ENCODE data around the gene DCAF17. TPM values are rescaled to one million over a fixed set of nuclear protein-coding genes. Genes with fewer than 3 reads are reported as not detected.

Gene DCAF17, protein sequence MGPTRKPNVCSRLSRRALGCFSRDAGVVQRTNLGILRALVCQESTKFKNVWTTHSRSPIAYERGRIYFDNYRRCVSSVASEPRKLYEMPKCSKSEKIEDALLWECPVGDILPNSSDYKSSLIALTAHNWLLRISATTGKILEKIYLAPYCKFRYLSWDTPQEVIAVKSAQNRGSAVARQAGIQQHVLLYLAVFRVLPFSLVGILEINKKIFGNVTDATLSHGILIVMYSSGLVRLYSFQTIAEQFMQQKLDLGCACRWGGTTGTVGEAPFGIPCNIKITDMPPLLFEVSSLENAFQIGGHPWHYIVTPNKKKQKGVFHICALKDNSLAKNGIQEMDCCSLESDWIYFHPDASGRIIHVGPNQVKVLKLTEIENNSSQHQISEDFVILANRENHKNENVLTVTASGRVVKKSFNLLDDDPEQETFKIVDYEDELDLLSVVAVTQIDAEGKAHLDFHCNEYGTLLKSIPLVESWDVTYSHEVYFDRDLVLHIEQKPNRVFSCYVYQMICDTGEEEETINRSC
- polyA plus RNA-seq (2011; rRNA removed), result 7.5 and 14.7 TPM in 2 replicates
- polyA minus RNA-seq (2011; rRNA and poly(A)+ RNA removed), result 9.3 and 10.3 TPM in 2 replicates

GRCh38 chr2:171434013-171434989, at the start of gene DCAF17:
DCAF17 (plus strand) TSS chr2:171434226; CDS start chr2:171434578, 352 bp downstream.
- ChIA-PET CTCF (interaction anchor here (0.7 to 1.2 kb wide), 3 partner anchors 18 to 460 kb away, joined by 3 to 5 read pairs (median 4); no protein-coding TSS in a partner anchor), POLR2A (no interaction called here)
- TF ChIP-seq, protein P1, sequence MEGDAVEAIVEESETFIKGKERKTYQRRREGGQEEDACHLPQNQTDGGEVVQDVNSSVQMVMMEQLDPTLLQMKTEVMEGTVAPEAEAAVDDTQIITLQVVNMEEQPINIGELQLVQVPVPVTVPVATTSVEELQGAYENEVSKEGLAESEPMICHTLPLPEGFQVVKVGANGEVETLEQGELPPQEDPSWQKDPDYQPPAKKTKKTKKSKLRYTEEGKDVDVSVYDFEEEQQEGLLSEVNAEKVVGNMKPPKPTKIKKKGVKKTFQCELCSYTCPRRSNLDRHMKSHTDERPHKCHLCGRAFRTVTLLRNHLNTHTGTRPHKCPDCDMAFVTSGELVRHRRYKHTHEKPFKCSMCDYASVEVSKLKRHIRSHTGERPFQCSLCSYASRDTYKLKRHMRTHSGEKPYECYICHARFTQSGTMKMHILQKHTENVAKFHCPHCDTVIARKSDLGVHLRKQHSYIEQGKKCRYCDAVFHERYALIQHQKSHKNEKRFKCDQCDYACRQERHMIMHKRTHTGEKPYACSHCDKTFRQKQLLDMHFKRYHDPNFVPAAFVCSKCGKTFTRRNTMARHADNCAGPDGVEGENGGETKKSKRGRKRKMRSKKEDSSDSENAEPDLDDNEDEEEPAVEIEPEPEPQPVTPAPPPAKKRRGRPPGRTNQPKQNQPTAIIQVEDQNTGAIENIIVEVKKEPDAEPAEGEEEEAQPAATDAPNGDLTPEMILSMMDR (IDR thresholded peaks at IDR 0.05; ENCODE audit: insufficient read depth, low read depth, low read length), result no peak
- peak within 1 kb of the TSS; percentile 58 for H3K4me3 ChIP-seq (ENCODE audit: low read depth, low read length)
- no peaks in the 10 kb centered on the region for H3K27me3 ChIP-seq (ENCODE audit: control insufficient read depth, insufficient read depth, low read length)
- peak; percentile 78 for DNase-seq (ENCODE audit: low read depth)
- H3K36me3 ChIP-seq (ENCODE audit: control insufficient read depth, insufficient read depth, low read length), result no peaks in the 10 kb centered on the region

DNA sequence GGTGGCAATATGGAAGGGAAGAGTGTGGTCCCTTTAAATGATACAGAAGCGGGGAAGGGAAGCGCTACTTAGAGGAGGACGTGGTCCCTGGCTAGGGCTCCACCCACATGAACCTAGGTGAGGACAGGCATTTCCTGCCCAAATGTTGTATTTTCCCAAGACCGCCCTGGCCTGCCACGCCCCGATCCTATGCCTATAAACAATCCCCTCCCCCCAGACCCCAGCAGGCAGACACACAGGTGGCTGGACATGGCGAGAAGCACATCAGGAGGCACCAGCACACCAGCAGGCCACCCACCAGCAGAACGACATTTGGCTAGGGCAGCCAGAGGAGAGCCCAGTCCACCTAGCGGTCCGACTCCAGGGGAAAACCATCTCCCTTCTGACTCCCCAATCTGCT, 47.4 kb upstream of the DCAF17 start:
- Histone ChIP-seq H3K27me3 (ENCODE audit: control insufficient read depth, insufficient read depth, low read length) (no peaks in the 10 kb centered on the region), H3K4me3 (ENCODE audit: low read depth, low read length) (no peak overlapping the region), H3K36me3 (ENCODE audit: control insufficient read depth, insufficient read depth, low read length) (no peaks in the 10 kb centered on the region)
- ChIA-PET CTCF (no interaction called here), POLR2A (no interaction called here)
- DNase-seq (ENCODE audit: low read depth), result no peak
- TF ChIP-seq, protein P1 (IDR thresholded peaks at IDR 0.05; ENCODE audit: insufficient read depth, low read depth, low read length), result no peak

- CTCF ChIA-PET, result no interaction called here
- POLR2A ChIA-PET, result no interaction called here
- TF ChIP-seq, protein P1 (IDR thresholded peaks at IDR 0.05; ENCODE audit: insufficient read depth, low read depth, low read length), result no peak
- DNase-seq (ENCODE audit: low read depth), result no peak
- Histone ChIP-seq H3K27me3 (ENCODE audit: control insufficient read depth, insufficient read depth, low read length) (no peaks in the 10 kb centered on the region), H3K4me3 (ENCODE audit: low read depth, low read length) (no peak overlapping the region), H3K36me3 (ENCODE audit: control insufficient read depth, insufficient read depth, low read length) (no peaks in the 10 kb centered on the region)
Measured at GRCh38 chr2:171387052-171387451, 47.0 kb upstream of the DCAF17 start.

DNA sequence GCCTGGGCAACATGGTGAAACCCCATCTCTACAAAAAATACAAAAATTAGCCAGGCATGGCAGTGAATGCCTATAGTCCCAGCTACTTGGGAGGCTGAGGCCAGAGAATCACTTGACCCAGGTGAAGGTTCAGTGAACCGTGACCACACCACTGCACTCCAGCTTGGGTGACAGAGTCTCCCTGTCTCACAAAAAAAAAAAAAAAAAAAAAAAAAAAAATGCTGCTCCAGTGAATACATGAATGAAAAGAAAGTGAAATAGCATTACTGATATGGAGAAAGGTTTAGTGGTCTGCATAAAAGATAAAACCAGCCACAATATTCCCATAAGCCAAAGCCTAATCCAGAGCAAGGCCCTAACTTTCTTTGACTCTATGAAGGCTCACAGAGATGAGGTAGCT, 44.7 kb upstream of the DCAF17 start:
- DNase-seq (ENCODE audit: low read depth), result no peak
- H3K36me3 ChIP-seq (ENCODE audit: control insufficient read depth, insufficient read depth, low read length), result no peaks in the 10 kb centered on the region
- no peak overlapping the region for H3K4me3 ChIP-seq (ENCODE audit: low read depth, low read length)
- TF ChIP-seq, protein P1 (IDR thresholded peaks at IDR 0.05; ENCODE audit: insufficient read depth, low read depth, low read length), result no peak
- ChIA-PET CTCF (no interaction called here), POLR2A (no interaction called here)
- no peaks in the 10 kb centered on the region for H3K27me3 ChIP-seq (ENCODE audit: control insufficient read depth, insufficient read depth, low read length)

DNA sequence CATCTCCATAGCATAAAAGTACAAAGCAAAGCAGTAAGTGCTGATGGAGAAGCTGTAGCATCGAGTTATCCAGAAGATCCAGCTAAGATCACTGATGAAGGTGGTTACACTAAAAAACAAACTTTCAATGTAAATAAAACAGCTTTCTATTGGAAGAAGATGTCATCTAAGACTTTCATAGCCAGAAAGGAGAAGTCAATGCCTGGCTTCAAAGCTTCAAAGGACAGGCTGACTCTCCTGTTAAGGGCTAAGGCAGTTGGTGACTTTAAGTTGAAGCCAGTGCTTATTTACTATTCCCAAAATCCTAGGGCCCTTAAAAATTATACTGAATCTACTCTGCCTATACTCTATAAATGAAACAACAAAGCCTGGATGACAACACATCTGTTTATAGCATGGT, 44.2 kb upstream of the DCAF17 start:
- Histone ChIP-seq H3K27me3 (ENCODE audit: control insufficient read depth, insufficient read depth, low read length) (no peaks in the 10 kb centered on the region), H3K4me3 (ENCODE audit: low read depth, low read length) (no peak overlapping the region), H3K36me3 (ENCODE audit: control insufficient read depth, insufficient read depth, low read length) (no peaks in the 10 kb centered on the region)
- ChIA-PET POLR2A (no interaction called here), CTCF (no interaction called here)
- TF ChIP-seq, protein P1 (IDR thresholded peaks at IDR 0.05; ENCODE audit: insufficient read depth, low read depth, low read length), result no peak
- no peak for DNase-seq (ENCODE audit: low read depth)

All from BJ (cell line).